GM21723 (cell line): ENCODE results near the gene JPT1.

Experiments
- ATAC-seq: cut with Tn5 transposase; IDR thresholded peaks from one replicate; pipeline ENCODE4 v1.9.1; 2021; ENCODE audit warnings: mild to moderate bottlenecking, moderate library complexity; ENCODE audit not compliant: unreplicated experiment

JPT1 gene

GRCh38 chr17:75109407-75110233 is 44.7 kb downstream of the JPT1 start, which contains the start of gene ARMC7:
Gene ARMC7, plus strand, starts transcription at chr17:75109969. Its CDS starts 320 bp downstream, at chr17:75110289.
- peak; percentile 69 for ATAC-seq

DNA sequence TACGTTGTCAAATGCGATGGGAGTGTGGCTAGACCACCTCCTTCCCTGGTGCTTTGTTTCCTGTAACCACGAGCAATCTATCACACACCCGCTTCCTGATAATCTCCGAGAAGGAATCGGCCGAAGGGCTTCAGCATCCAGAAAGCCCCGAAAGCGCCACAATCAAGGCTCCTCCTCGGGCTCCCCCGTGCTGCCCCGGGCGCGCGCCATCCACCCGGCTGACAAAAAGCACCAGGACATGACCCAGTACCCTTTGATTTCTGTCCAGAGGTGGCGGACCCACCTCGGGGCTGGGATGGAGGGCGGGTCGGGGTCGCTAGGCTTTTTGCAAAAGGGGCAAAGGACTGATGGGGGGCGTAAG is 45.3 kb downstream of the JPT1 start:
- no peak for ATAC-seq

DNA sequence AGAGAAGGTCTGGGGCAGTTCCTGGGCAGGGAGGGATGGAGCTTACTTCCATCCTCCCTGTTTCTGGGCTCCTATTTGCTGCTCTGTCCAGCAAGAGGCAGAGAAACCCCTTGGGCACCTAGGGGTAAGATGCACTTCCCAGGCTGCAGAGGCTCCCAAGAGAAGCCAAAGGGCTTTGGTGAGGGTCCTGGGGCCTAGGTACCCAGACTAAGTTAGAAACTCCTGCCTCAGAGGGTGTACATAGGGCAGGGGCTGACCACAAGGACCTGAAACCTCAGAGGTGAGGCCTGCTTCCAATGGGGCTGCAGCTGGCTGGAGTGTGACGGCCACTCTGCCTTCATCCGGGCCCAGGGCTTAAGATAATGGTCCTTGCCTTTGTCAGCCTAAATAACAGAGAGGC is 46.1 kb downstream of the JPT1 start:
- no peak for ATAC-seq

GRCh38 chr17:75105126-75106080 is 48.9 kb downstream of the JPT1 start:
- no peak for ATAC-seq

- ATAC-seq, result no peak
Observed at GRCh38 chr17:75103601-75104554, 50.4 kb downstream of the JPT1 start.

DNA sequence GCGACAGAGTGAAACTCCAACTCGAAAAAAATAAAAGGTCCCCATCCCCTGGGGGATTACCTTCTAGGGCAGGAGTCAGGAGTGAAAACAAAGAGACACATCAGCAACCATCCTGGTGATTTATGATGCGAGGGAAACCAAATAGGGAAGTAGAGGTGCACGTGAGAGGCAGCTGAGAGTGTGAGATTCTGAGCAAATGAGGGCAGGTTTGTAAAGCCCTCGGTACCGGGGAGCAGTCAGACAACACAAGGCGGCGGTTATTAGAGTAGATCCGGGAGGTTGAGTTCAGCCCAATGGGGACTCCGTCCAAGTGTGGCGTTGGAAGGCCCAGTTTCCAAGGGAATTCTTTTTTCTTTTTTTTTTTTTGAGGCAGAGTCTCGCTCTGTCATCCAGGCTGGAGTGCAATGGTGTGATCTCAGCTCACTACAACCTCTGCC is 51.9 kb downstream of the JPT1 start:
- peak; percentile 60 for ATAC-seq

DNA sequence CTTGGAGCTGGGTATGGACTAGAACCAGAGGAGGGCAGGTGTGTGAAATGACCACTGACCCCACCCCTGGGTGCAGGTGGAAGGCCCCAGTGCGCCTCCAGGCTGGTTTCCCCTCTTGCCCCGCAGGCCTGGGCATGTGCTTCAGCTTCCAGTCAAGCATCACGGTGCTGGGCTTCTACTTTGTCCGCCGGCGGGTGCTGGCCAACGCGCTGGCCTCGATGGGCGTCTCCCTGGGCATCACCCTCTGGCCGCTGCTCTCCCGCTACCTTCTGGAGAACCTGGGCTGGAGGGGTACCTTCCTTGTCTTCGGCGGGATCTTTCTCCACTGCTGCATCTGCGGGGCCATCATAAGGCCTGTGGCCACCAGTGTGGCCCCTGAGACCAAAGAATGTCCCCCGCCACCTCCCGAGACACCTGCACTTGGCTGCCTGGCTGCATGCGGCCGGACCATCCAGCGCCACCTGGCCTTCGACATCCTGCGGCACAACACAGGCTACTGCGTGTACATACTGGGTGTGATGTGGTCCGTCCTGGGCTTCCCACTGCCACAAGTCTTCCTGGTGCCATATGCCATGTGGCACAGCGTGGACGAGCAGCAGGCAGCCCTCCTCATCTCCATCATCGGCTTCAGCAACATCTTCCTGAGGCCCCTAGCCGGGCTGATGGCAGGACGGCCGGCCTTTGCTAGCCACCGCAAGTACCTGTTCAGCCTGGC is 54.3 kb downstream of the JPT1 start:
- ATAC-seq, result no peak

DNA sequence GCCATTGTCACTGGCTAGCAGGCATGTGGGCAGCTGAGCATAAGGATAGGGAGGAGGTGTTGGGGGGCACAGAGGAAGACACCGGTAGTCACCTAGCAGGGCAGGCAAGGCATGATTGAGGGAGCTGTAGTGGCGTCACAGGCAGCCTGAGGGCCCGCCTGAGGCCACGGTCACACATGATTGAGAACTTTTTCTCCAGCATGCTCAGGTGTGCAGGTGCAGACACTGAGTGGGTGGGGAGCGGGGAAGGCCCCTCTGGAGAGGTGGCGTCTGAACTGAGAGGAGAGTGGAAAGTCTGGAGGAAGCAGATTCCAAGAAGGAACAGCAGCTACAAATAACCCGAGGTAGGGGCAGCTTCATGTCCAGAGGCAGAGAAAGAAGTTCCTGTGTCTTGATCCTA is 55.5 kb downstream of the JPT1 start:
- no peak for ATAC-seq

GRCh38 chr17:75097865-75098264 is 56.4 kb downstream of the JPT1 start:
- ATAC-seq, result no peak

DNA sequence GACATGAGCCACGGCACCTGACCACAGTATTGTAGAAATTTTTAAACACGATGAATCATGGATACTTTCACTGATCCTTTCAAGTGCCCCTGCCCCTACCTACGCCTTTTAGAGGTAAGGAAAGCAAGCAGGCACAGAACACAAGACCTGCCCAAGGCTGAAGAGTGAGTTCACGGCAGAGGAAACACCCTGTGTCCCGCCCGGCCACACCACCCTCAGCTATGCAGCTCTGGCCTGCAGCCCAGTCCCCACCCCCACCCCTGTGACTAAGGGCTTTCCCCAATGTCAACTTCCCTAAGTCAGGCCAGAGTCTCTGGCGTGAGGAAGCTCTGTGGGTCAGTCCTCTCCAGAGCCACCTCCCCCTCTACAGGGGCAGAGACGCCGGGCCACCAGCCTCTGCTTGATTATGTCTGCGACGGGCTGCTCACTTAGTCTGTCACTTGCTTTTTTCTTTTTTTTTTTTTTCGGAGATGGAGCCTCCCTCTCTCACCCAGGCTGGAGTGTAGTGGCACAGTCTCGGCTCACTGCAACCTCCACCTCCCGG is 58.2 kb downstream of the JPT1 start:
- no peak for ATAC-seq

DNA sequence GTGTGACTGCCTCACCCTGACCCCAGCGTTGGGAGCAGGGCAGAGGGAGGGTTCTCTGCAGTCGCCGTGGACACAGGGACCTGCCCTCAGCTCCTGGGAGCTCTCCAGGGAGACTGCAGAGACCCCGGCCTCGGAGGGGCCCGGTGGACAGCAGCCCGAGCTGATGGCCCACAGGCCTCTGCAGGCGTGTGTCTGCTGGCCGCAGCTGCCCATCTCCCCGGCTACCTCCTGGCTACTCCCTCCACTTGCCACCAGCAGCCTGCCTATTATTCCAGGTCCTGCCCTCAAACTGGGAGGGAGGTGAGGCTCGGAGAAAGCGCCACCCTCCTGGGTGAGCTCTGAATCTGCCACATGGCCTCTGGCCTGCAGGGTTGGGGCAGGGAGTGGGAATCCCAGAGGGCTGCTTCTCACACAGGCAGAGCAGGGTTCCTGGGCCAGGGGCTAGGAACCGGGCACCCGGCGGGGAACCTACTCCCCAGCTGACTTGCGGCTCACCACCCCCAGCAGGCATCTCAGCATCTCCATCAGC is 59.4 kb downstream of the JPT1 start:
- no peak for ATAC-seq

DNA sequence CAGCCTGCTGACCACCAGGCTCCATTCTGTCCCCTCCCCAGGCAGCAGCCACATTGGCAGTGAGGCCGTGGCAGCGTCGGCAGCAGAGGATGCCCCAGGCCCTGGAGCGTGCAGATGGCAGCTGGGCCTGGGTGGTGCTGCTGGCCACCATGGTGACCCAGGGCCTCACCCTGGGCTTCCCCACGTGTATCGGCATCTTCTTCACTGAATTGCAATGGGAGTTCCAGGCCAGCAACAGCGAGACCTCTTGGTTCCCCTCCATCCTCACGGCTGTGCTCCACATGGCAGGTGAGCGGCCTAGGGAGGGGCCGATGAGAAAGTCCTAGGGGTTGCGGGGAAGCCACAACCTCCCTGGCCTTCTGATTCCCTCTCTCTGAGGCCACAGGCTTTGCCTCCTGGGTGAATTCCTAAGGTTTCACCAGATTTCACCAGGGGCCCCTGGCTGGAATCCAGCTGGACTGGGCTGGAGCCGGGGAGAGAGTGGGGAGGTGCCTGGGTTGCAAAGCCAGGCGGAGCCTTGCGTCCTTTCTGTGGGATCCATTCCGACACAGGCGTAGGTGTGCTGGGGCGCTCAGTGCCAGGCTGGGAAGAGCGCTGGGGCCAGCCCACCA is 60.7 kb downstream of the JPT1 start:
- no peak for ATAC-seq

DNA sequence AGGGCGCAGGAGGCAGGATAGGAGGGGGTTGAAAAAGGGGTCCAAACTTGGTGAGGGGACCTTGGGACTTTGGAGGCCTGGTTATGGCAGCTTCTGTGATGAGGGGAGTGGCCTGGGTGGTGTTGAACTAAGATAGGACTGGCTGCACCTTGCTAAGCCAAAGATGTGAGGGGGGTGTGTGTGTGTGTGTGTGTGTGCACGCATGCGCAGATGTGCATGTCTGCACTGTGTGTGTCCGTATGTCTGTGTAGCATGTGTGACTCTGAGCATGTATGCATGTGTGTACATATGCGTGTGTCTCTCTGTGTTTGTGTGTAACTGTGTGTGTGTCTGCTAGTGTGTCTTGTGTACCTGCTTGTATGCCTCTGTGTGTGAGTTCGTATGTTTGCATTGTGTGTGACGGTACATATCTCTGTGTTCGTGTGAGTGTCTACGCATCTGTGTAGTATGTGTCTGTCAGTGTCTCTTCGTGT is 62.4 kb downstream of the JPT1 start:
- ATAC-seq, result no peak

DNA sequence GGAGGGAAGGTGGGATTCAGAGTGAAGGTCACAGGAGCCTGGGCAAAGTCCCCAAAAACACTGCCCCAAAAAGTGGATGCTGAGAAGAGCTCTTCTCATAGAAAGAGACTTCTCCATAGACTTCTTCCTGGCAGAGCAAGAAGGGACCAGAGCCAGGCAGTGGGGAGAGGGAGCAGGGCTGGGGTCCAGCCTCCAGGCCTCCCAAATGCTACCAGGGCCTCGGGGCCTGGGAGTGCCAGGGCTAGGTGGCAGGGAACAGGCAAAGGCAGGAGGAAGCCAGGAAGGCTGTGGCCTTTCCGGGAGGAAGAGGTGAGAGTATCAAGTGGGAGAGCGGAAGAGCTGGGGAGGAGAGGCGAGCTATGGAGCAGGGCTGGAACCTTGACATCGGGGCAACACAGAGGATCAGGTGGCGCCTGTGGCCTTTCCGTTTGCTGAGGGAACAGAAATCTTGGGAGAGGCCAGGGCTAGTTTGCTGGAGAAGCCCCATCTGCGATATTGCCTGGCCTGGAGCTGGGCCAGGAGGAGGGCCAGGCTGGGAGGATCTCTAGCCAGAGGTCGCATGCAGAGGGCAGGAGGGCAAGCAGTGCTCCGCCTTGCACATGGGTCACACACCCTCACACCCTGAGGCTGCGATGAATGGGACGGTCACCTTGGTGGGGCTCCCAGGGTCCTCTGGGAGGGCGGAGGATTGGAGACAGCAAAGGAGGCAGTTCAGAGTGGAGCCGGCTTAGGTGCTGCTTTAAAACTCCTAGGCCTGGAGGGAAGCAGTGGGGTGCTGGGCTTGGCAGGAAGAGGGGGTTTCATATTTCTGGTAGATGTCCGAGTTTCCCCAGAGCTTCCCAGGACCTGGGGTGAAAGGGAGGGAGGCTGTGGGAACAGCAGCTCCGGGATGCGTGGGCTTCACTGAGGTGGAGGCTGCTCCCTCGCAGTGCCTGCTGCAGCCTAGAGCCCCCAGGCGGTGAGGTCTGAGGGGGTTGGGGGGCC is 63.1 kb downstream of the JPT1 start:
- ATAC-seq, result no peak

DNA sequence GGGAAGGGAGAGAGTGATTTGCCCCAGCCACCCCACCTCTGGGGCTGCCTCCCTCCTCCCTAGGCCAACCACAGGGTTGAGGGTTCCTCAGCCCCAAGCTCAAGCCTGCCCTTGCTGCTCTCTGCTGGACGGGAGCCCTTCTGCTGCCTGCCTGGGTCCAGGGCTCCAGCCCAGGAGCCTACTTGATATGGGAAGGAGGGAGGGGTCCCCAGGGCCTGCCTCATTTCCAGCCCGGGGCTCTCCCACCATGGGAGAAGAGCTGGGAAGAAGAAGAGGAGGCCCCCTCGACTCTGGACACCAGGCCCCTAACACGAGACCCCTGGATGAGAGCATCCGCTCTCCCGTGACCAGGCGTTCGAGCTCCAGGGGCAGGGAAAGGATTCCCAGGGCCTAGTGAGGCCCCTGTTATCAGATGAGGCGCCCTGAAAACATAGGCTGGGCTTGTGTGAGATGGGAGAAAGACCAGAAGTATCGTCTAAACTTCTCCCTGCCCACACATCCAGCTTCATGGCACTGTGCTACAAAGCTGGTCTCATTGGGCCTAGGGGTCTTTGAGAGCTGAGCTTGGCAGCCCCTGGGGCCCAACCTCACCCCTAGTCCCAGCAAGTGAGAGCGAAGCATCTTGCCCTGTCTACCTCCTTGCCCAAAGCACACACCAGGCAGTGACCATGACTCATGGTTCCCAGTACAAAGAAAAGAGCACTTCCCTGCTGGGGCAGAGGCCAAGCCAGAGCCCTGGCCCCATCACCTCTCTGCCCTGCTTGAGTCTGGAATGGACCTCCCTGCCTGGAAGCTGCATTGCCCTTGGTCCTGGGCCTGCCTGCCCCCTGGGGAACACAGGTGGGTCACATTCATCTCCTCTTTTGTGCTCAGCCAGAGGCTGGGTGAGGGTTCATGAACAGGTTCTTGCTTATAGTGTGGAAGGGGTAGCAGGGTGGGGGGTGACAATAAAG is 65.6 kb downstream of the JPT1 start:
- no peak for ATAC-seq

- ATAC-seq, result peak; percentile 72
Observed at GRCh38 chr17:75087558-75088453, 66.5 kb downstream of the JPT1 start, which contains the start of gene SLC16A5. Gene SLC16A5, plus strand, starts transcription at chr17:75087954. Its CDS starts 5,683 bp downstream, at chr17:75093637.
